Epithelial cell of esophagus (primary cell): ENCODE measurements around the gene ZNF595.
"Not testable (repeated sequence)": the region's sequence is repeated elsewhere in the genome, so short reads cannot be mapped to it uniquely, and the experiment has no call there.

ENCODE experiments used
- DNase-seq: peaks from one replicate; pipeline ENCODE4 v3.0.0; 2010; ENCODE audit warnings: low read depth
- H3K4me3 ChIP-seq: 2 replicates; pipeline ENCODE4 v1.5.1; 2011; ENCODE audit warnings: mild to moderate bottlenecking, low read length, control low read depth
- CTCF ChIP-seq: IDR thresholded peaks from 2 replicates; pipeline ENCODE4 v1.5.1; 2011; ENCODE audit warnings: low read depth, mild to moderate bottlenecking, low read length, control low read depth, inconsistent platforms; ENCODE audit not compliant: insufficient read depth; ENCODE audit errors: missing control alignments

ZNF595 gene

DNA sequence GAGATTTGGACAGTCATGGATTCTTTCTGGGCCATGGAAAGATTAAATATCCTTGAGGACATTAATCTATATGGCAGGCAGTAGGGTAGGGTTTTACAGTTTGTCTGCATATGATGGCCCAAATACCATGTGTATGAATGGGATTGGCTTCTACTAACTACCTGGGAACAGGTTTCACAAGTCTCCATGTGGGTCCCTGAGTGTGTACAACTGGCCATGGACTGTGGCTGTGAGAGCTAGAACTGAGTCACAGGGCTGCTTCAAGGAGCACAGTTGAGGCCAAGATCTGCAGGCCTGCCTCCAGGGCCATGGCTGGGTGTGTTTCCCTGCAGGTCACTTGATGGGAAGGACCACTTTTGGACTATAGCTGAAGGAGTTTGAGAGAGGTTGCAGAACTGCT is 11.6 kb downstream of the ZNF595 start:
- H3K4me3 ChIP-seq, DNase-seq: not testable (repeated sequence)

GRCh38 chr4:71830-72229 is 18.7 kb downstream of the ZNF595 start:
- DNase-seq = peak; percentile 56
- H3K4me3 ChIP-seq = no peak overlapping the region
- TF ChIP-seq CTCF = no peak

- DNase-seq = no peak
- no peak for TF ChIP-seq CTCF
- H3K4me3 ChIP-seq = no peak overlapping the region
These were observed 32.8 kb downstream of the ZNF595 start for GRCh38 chr4:85951-86350.

- not testable (repeated sequence) for H3K4me3 ChIP-seq, DNase-seq
These were observed 33.6 kb downstream of the ZNF595 start for GRCh38 chr4:86559-87324.

GRCh38 chr4:98386-98785 is 45.3 kb downstream of the ZNF595 start:
- TF ChIP-seq CTCF = no peak
- peak; percentile 54 for DNase-seq
- no peak overlapping the region for H3K4me3 ChIP-seq

DNA sequence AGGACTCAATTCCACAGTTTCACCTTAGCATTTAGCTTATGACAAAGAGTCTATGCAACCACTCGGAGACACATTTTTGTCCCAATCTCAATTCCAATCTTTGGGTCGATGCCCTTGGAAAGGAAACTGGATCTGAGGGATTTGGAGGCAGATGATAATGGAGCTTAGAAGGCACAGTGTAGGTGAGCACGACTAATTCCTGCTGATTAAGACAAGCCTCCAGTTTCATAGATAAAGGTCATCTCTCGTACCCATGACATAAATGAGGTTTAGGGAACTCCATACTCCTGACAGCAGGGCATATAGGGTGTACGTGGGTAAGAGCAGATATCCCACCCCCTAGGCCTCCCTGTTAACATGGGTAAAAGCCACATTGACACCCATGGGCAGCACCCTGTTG is 46.7 kb downstream of the ZNF595 start:
- TF ChIP-seq CTCF = no peak
- DNase-seq = no peak
- no peak overlapping the region for H3K4me3 ChIP-seq

DNA sequence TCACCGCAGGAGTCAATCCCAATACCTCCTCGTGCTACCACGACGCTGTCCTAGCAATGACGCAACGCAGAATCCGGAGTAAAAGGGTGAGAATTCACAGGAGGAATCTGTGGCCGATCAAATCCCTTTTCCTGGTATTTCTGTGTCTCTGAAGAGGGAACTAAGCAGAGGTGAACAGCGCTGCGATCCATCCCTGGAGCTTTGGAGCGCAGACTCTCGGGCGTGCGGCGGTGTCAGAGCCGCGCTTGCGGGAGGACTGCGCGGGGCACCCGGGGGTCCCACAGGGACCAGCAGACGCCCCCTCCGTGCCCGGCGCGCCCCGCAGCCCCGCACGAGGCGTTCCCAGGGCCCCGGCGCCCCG is 53.9 kb downstream of the ZNF595 start:
- TF ChIP-seq CTCF = no peak
- no peak for DNase-seq
- no peak overlapping the region for H3K4me3 ChIP-seq
